HG02759 (cell line): ENCODE results near the gene GALK2.
"Not testable (repeated sequence)": the region's sequence is repeated elsewhere in the genome, so short reads cannot be mapped to it uniquely, and the experiment has no call there.

Experiments
- ATAC-seq: cut with Tn5 transposase; IDR thresholded peaks from one replicate; pipeline ENCODE4 v1.9.1; 2021; ENCODE audit warnings: mild to moderate bottlenecking, moderate library complexity; ENCODE audit not compliant: unreplicated experiment

Gene GALK2

DNA sequence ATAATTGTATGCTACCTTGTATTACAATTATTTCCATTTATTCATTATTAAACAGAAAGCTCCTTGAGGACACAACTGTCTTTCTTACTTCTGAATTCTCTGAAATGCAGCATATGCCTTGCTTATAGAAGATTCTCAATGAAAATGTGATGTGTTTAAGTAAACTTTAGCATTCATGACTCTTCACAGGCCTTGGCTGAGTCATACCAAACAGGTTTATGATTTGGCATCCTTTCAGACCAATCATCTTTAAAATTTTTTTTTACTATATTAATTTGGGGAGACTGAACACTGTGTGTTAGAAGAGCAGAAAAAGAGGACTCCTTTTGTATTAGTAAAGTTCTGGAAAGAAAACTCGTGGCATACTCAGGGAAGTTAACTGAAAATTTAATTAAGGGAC lies 6.4 kb upstream of the GALK2 start:
- no peak for ATAC-seq

DNA sequence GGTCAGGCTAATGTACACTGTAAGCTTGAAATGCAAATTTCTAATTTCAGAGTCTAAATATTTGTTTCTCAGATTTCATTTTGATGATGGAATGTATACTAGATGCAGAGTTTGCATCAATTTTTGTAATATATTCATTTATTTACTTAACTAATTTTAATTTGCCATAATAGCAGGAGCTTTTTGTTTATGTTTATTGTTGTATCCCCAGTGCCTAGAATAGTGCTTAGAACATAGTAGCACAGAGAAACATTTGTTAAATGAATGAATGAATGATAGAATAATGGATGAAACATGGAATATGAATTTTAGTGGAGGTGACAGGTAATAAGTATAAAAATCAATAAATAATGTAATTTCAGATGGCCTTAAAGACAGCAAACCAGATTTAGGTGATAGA lies 5.2 kb upstream of the GALK2 start:
- ATAC-seq = no peak

DNA sequence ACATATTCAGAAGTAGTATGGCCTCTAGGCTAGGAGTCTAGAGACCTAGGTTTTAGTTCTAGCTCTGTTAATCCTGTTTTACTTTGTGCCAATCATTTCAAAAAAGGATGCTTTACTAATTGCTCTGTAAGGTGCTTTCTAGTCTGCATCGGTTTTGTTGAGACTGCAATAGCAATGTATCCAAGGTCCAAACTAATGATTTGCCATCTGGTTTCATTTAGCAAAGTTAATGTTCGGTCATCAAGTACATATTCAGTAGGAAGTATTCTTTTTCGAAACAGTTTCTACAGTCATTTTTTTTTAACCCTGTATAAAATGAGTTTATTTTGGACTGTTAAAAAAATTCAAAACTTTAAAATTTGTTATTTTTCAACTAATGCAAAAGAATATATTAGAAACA lies 2.0 kb upstream of the GALK2 start:
- ATAC-seq = no peak

DNA sequence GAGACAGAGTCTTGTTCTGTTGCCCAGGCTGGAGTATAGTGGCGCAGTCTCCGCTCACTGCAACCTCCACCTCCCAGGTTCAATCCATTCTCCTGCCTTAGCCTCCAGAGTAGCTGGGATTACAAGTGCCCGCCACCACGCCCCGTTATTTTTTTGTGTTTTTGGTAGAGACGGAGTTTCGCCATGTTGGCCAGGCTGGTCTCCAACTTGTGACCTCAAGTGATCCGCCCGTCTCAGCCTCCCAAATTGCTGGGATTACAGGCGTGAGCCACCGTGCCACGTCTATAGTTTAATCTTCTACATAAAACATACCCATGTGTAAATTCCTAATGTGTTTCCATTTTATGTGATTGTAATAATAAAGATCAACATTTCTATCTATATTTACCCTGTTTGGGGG lies 1.7 kb downstream of the GALK2 start:
- ATAC-seq = no peak

DNA sequence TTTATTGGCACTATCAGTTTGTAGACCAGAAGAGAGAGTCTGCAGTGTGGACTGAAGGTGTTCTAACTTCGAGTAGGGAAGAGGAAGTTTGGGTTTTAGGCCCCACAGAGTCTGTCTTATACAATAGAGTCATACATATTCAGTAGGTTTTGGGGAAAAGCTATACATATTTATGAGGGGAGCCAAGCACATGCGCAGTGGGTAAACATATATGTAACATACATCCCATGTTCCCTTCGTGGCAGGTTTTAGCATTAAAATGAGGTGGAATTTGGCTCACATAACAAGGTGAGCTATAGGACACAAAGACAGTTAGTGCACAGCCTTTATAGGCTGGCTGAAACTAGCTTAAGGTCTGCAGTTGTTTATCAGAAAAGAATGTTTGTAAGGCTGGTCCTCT lies 4.9 kb downstream of the GALK2 start:
- ATAC-seq = no peak

DNA sequence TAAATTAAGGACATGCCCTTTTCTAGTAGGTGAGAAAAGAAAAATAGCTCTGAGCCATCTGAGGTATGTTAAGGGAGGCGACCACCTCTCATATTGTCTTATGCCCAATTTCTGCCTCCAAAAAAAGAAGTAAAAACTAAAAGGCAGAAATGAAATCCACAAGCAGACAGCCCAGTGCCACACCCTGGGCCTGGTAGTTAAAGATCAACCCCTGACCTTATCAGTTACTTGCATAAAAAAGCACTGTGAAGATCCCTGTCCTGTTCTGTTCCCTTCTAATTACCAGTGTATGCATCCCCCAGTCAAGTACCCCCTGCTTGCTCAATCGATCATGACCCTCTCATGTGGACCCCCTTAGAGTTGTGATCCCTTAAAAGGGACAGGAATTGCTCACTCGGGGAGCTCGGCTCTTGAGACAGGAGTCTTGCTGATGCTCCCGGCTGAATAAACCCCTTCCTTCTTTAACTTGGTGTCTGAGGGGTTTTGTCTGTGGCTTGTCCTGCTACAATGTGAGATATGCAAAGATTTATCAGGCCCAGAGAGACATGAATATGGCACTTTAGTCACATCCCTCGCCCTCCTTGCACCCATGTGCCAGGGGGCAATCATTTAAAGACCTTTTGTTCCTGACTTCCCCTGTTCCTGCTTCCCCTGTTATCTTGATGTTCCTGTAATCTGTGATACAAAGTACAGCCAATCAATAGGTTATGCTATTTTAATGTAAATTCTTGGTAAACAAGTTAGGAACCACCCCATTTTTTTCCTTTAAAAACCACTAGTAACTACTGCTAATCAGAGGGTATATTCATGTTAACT lies 5.7 kb downstream of the GALK2 start:
- ATAC-seq = not testable (repeated sequence)

DNA sequence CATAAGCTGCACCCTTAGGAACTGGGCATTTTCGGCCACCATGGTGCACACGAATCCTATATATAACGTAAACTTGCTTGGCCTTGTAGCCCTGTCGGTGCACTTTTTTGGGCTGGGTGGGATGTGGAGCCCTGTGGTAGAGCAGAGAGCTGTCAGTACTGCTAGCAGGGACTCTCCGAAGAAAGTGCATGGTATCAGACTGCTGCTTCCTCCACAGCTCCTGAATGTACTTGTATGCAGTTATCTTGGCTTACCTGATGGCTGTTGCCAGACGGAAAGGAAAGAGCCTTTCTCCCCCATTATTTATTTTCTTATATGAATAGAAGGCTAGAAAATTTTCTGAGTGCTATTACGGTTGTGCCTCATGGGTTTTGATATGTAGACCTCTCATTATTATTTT lies 8.4 kb downstream of the GALK2 start:
- no peak for ATAC-seq

DNA sequence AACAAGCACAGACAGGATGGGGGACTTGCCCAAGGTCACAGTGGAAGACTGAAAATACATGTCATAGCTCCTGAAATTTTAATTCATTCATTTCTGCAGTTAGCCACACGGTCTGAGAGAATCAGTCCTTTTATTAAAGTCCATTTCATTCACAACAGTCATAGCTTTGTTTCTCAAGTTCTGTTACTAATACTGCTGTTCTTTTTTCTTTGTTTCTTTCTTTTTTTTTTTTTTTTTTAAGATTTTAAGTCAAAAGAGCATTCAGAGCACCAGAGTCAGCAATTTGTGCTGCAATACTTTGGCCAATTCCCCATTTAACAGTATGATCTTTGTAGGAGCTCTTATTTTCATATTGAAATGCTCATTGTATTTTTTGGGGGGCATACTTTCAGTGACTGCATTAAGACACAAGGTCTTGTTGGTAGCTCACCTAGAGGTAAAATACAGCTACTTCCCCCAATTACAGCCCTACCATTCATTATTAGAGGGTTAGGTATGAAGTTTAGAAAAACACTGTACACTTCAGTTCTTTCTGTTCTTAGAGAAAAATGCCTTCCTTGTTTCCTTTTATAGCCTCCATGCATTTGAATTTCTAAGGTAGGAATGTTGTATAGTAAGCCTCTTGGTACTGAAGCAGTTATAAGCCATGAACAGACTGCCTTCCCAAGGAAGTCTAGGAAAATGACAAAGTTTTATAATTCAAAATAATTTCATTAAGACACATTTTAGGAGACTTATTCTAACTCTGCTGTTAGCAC lies 9.6 kb downstream of the GALK2 start:
- ATAC-seq = no peak

DNA sequence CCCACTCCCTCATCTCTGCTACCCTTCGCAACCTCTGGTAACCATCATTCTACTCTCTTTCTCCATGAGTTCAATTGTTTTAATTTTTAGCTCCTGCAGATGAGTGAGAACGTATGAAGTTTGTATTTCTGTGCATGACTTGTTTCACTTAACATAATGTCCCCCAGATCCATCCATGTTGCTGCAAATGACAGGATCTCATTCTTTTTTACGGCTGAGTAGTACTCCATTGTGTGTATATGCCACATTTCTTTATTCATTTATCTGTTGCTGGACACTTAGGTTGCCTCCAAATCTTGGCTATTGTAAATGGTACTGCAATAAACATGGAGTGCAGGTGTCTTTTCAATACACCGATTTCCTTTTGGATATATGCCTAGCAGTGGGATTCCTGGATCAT lies 12.1 kb downstream of the GALK2 start:
- no peak for ATAC-seq

DNA sequence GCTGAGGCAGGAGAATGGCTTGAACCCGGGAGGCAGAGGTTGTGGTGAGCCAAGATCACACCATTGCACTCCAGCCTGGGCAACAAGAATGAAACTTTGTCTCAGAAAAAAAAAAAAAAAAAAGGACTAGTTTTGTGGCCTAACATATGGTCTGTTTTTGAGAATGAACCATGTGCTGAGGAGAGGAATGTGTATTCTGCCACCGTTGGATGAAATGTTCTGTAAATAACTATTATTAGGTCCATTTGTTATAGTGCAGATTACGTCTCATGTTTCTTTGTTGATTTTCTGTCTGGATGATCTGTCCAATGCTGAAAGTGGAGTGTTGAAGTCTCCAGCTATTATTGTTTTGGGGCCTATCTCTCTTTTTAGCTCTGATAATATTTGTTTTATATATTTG lies 13.7 kb downstream of the GALK2 start:
- ATAC-seq = not testable (repeated sequence)

DNA sequence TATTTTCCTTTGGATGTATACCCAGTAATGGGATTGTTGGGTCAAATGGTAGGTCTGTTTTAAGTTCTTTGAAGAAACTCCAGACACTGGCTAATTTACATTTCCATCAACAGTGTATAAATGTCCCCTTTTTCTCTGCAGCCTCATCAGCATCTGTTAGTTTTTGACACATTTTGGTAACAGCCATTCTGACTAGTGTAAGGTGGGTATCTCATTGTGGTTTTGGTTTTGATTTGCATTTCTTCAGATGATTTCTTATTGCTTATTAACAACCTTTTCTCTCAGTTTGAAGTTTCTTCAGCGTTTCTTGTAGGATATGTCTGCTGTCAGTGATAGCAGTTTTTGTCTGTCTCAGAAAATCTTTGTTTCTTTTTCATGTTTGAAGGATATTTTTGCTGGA lies 15.4 kb downstream of the GALK2 start:
- ATAC-seq = peak; percentile 77

DNA sequence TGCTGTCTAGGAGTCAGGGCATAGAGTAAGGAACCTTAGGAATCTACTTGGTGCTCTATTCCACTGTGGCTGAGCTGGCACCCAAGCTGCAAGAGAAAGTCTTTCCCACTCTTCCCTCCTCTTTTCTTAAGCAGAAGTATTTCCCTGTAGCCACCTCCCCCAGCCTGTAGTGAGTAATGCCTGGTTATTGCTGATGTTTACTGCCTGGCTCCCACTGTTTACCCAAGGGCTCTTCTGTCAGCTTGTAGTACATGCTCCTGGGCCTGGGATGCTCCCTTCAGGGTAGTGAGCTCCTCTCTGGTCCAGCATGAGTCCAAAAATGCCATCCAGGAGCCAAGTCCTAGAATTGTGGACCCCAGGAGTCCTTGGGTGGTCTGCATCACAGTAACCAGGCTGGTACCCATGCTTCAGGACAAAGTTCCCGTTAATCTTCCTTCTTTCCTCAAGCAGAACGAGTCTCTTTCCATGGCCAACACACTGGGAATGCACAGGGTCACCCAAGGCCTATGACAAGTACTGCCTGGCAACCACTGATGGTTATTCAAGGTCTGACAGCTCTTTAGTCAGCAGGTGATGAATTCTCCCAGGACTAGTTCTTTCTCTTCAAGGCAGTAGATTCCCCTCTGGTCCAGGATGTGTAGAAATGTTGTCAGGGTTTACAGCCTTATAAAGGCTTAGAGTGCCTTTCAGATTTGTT lies 17.6 kb downstream of the GALK2 start:
- no peak for ATAC-seq

DNA sequence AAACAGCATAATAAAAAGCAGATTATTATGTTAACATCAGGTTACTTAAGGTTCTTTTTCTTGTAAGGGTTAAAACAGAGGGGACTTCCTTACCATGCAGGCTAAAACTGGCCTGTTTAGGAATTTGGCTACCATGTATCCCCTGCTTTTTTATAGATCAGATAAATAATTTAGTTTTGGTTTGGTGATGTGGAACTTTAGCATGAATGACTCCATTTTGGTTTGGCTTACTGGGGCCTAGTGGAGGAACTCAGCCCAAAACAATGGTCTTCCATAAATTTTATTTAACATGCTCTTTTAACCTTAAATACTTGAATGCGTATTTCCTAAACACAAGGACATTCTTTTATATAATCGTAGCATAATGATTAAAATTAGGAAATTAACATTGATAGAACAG lies 18.9 kb downstream of the GALK2 start:
- ATAC-seq = no peak

DNA sequence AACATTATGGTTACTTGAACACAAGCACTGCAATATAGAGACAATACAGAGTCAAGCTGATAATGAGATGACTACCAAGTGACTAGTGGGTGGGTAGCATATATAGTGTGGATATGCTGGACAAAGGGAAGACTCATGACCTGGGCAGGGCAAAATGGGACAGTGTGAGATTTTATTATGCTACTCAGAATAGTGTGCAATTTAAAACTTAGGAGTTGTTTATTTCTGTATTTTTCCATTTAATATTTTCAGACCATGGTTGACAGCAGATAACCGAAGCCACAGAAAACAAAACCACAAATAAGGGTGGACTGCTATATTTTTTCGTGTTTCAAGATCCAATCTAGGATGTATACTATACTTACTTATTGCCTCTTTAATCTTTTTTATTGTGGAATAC lies 19.6 kb downstream of the GALK2 start:
- no peak for ATAC-seq

DNA sequence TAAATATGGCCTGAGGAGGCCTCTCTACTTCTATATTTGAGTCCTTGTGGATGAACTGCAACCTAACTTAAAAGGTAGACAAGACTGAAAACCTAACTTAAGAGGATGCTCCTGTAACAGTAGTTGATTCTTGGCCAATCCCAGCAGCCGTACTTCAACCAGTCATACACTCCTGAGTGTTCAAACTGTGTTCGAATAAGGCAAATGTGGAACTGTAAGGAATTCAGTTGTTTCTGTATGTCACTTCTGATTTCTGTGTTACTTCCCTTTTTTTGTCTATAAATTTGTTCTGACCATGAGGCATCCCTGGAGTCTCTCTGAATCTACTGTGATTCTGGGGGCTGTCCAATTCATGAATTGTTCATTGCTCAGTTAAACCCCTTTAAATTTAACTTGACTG lies 20.5 kb downstream of the GALK2 start:
- ATAC-seq = peak; percentile 42

DNA sequence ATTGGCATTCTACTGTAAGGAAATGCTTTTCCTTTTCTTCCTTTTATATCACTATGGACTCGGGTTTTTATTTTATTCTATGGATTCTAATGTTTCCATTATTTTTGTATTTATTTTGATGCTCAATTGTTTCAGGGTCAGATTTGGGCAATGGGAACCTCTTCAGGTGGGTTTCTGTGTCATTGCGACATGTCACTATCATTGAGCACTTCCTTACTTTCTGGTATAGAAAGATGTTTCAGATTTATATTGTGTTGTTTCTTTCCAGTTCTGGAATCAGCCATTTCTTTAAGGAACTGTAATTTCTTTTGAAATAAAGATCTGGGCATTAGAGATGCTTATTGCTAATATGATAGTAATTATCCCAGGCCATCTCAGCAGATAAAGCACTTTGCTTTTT lies 21.8 kb downstream of the GALK2 start:
- ATAC-seq = no peak

DNA sequence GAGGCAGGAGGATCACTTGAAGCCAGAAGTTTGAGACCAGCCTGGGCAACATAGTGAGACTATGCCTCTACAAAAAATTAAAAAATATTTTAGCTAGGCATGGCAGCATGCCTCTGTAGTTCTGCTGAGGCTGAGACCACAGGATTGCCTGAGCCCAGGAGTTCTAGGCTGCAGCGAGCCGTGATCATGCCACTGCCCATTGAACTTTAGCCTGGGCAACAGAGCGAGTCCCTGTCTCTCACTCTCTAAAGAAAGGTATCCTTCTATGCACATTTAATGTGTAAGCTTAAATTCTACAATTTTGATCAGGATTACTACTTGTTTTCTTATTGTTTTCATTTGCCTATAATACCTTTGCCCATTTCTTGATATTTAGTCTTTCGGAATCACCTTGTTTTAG lies 26.8 kb downstream of the GALK2 start:
- ATAC-seq = no peak

DNA sequence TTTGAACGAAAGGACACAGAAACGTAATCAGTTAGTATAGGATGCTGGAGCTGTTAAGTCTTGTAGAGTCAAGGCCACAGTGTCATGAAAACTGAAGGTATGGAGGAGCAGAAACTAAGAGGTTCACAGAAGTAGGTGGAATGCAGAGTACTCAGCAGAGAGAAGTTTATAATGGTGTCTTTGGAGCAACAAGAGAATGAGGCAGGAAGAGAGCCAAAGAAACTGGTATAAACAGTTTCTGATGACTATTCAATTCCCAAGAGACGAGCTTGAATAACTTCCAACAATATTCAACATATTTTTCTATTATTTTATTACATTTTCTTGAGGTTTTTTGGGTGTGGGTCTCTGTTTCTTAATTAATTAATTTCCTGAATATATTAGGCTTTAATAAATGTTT lies 29.6 kb downstream of the GALK2 start:
- no peak for ATAC-seq

DNA sequence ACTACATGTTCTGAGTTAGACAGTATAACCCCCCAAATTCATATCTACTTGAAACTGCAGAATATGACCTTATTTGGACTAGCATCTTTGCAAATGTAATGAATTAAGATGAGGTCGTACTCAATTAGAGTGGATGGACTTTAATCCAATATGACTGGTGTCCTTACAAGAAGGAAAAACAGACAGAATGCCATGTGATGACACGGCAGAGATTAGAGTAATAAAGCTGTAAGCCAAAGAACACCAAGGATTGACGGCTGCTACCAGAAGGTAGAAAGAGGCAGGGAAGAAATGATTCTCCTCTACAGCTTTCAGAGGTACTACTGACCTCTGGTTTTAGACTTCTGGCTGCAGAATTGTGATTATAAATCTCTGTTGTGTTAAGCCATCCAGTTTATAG lies 30.3 kb downstream of the GALK2 start:
- ATAC-seq = no peak

DNA sequence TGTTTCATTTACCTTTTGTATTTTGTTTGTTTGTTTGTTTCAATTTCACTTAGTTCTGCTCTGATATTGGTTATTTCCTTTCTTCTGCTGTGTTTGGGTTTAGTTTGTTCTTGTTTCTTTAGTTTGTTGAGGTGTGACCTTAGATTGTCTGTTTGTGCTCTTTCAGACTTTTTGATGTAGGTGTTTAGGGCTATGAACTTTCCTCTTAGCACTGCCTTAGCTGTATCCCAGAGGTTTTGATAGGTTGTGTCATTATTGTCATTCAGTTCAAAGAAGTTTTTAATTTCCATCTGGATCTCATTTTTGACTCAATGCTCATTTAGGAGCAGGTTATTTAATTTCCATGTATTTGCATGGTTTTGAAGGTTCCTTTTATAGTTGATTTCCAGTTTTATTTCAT lies 38.1 kb downstream of the GALK2 start:
- not testable (repeated sequence) for ATAC-seq

DNA sequence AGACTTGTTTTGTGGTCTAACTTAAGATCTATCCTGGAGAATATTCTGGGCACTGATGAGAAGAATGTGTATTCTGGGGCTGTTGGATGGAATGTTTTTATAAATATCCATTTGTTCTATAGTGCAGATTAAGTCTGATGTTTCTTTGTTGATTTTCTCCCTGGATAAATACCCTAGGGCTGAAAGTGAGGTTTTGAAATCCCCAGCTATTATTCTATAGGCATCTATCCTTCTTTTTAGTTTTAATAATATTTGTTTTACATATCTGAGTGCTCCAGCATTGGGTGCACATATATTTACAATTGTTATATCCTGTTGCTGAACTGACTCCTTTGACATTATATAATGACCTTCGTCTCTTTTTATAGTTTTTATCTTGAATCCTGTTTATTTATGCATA lies 42.9 kb downstream of the GALK2 start:
- no peak for ATAC-seq
